Stomach (tissue), 4 donors: ENCODE results near the gene CHST13.

Experiments
- CTCF ChIP-seq, 7 experiments: fragments of 450-650 bp in 4 of 7; fragments of 200-600 bp in 3 of 7; sonication (generic) in 3 of 7; IDR thresholded peaks; one replicate each; pipeline ENCODE4 v1.5.1; 2016 to 2019; ENCODE audit warnings: antibody characterized with exemption in 7 of 7, control low read depth in 2 of 7, mild to moderate bottlenecking in 1 of 7
- EP300 ChIP-seq: sonication (generic); formaldehyde crosslinking; IDR thresholded peaks from one replicate; pipeline ENCODE4 v1.6.1; 2017; ENCODE audit warnings: antibody characterized with exemption
- POLR2A ChIP-seq, 4 donors: fragments of 450-650 bp; IDR thresholded peaks; one replicate each; pipeline ENCODE4 v1.6.1; 2016; ENCODE audit warnings: antibody characterized with exemption in 4 of 4, control low read depth in 2 of 4, mild to moderate bottlenecking in 1 of 4, moderate library complexity in 1 of 4

DNA sequence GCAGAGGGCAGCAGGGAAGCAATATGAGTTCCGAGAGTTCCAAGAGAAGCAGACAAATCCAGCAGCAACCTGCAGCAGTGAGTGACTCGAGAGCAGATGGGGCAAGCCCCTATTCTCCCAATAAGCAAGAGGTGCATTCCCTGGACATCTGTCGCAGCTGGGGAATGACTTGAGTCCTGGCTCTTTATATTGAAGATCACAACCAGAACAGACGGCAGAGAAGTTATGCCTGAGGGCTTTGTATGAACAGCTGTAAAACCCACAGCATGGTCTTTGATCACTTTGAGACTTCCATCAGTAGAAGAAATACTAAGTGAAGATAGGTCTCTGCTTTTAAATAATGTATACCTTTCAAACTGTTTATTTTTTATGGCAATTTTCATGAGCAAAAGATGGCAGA, 58.4 kb downstream of the CHST13 start:
- TF ChIP-seq EP300: no peak
- no peak for TF ChIP-seq CTCF (IDR thresholded peaks at IDR 0.05)
- no peak for TF ChIP-seq POLR2A (IDR thresholded peaks at IDR 0.05)
